Measurements from ENCODE around the gene MTA2. TPM values are rescaled to one million over a fixed set of nuclear protein-coding genes. Genes with fewer than 3 reads are reported as not detected.
A peak's percentile ranks its signal among the peaks of the same experiment; 100 is the strongest.

MTA2 gene
- total RNA-seq, 2 experiments from 2014 or later: 167 to 172 TPM

DNA sequence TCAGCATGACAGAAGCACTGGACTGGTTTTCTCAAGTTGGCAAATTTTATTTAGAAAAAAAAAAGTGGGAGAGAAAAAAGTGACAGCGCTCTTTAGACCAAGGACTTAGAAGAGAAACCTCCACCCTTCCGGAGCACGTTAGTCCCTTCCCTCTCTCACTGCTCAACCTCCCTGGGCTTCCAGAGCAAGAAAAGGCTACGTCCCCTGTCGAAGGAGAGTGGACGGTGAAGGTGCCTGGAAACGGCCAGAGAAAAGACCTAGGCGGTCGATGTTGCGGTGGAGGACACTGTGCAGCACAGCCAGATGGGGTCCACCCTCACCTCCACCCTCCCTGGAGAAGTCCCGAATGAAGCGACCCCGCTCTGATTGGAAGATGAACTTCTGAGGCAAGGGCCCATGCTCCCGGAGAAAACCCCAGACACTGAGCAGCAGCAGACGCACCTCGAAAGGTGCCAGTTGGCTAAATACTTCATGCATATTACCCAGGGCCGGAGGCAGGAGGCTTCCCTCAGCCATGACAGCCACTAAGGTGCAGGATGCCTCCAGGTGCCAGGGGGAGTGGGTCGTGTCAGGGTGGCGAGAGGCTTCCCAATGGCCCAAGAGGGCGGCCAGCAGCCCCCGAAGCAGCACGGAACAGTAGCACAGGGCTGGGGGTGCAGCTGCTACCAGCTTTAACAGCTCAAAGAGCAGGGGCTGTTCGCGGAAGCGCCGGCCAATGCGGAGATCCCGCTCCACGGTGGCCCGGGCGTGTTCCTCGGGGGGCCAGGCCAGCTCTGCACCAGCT, 45.4 kb upstream of the MTA2 start:
- POLR2A ChIA-PET: interaction anchor here (0.6 to 7.0 kb wide), 27 partner anchors 8 to 234 kb away, joined by 3 to 77 read pairs (median 4); partner anchors contain the start of genes B3GAT3, C11orf98, CSKMT and EEF1G
- ATAC-seq (ENCODE audit: poor library complexity) (no peak), DNase-seq (no peak)
- H3K4me1 Mint-ChIP-seq (ENCODE audit: low read depth): peaks cover 29% of the 10 kb centered on the region
- Histone ChIP-seq H3K27me3 (ENCODE audit: control insufficient read depth in 1 of 2, insufficient read depth in 2 of 2, low read length in 2 of 2) (no peaks in the 10 kb centered on the region), H3K27ac (ENCODE audit: low read depth in 1 of 2, low read length in 2 of 2) (peak overlapping the region in 1 of 2 donors; percentile 82), H3K9me3 (ENCODE audit: control insufficient read depth in 1 of 2, insufficient read depth in 1 of 2, low read length in 2 of 2) (no peaks in the 10 kb centered on the region), H3K4me1 (ENCODE audit: insufficient read depth, low read length) (peaks cover 44% of the 10 kb centered on the region), H3K4me3 (ENCODE audit: low read length) (peak overlapping the region; percentile 98), H3K36me3 (ENCODE audit: insufficient read depth, low read length) (peaks cover 46% of the 10 kb centered on the region)
- peak overlapping the region; percentile 99 for H3K27ac Mint-ChIP-seq
- H3K4me3 Mint-ChIP-seq: peak overlapping the region; percentile 96
- no peaks in the 10 kb centered on the region for H3K27me3 Mint-ChIP-seq
- H3K9me3 Mint-ChIP-seq: no peaks in the 10 kb centered on the region
- CTCF ChIA-PET: interaction anchor here (0.6 to 1.9 kb wide), 4 partner anchors 18 to 222 kb away, joined by 3 to 7 read pairs (median 5); partner anchors contain the start of genes C11orf98, CSKMT and TUT1
- intact Hi-C loops (cut with DNase I, micrococcal nuclease): loop anchor here in 1 of 2 experiments (1.0 to 2.0 kb wide), 5 partner anchors 19 to 62 kb away; partner anchors contain the start of genes EML3 and MTA2
- H3K36me3 Mint-ChIP-seq (ENCODE audit: low read depth): peaks cover 33% of the 10 kb centered on the region
- TF ChIP-seq, protein P1, sequence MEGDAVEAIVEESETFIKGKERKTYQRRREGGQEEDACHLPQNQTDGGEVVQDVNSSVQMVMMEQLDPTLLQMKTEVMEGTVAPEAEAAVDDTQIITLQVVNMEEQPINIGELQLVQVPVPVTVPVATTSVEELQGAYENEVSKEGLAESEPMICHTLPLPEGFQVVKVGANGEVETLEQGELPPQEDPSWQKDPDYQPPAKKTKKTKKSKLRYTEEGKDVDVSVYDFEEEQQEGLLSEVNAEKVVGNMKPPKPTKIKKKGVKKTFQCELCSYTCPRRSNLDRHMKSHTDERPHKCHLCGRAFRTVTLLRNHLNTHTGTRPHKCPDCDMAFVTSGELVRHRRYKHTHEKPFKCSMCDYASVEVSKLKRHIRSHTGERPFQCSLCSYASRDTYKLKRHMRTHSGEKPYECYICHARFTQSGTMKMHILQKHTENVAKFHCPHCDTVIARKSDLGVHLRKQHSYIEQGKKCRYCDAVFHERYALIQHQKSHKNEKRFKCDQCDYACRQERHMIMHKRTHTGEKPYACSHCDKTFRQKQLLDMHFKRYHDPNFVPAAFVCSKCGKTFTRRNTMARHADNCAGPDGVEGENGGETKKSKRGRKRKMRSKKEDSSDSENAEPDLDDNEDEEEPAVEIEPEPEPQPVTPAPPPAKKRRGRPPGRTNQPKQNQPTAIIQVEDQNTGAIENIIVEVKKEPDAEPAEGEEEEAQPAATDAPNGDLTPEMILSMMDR (IDR thresholded peaks at IDR 0.05): no peak

DNA sequence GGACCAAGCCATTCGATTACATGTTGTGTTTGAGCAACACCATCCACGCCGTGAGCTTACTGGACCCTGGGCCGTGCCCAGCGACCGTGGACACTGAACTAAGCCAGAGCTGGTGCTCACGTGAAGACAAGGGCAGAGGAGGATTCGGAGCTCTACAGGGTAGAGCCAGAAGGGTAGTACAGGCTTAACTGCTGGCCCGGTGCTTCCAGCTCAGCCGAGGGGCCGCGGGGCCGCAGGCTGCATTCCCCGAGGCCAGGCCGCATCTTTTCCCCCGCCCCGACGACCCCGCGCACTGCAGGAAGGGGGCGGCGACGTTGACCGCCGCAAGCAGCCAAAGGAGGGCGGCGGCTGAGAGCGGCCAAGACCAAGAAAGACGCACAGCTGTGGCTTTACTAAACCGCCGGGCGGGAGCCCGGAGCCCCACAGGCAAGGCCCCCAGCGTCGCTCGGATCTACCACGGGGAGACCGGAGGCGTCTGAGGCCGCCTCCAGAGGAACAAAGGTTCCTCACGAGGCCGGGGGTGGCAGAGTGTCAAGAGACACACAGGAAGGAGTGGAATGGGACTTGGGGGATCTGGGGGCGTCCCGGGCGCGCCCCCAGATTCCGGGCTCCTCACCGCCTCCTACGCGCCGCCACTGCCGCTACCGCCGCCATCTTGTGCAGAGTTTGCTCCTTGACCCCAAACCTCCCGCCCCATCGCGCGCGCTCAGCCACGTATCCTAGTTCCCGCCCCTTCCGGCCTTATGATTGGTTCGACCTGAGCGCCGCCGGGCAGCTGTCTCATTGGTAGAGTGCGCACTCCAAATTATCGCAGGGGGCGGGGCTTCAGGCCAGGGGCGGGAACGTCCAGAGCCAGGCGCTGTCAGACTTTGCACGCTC, 44.5 kb upstream of the MTA2 start, which contains the start of gene GANAB:
GANAB (minus strand) TSS at position 668 of the 879 bp plus-strand sequence; CDS start at position 654, 14 bp downstream.
- Histone ChIP-seq H3K9me3 (ENCODE audit: control insufficient read depth in 1 of 2, insufficient read depth in 1 of 2, low read length in 2 of 2) (no peaks in the 10 kb centered on the region), H3K4me1 (ENCODE audit: insufficient read depth, low read length) (peaks cover 42% of the 10 kb centered on the region), H3K36me3 (ENCODE audit: insufficient read depth, low read length) (peaks cover 46% of the 10 kb centered on the region), H3K27ac (ENCODE audit: low read depth in 1 of 2, low read length in 2 of 2) (peak within 1 kb of the TSS; percentile 82 to 97), H3K27me3 (ENCODE audit: control insufficient read depth in 1 of 2, insufficient read depth in 2 of 2, low read length in 2 of 2) (no peaks in the 10 kb centered on the region), H3K4me3 (ENCODE audit: low read length) (peak within 1 kb of the TSS; percentile 98)
- peak; percentile 97 to 100 (median 99) for DNase-seq
- intact Hi-C loops (cut with DNase I, micrococcal nuclease): loop anchor here in 1 of 2 experiments (1.0 to 2.0 kb wide), 4 partner anchors 23 to 63 kb away; partner anchors contain the start of genes EML3 and MTA2
- Mint-ChIP-seq H3K4me1 (ENCODE audit: low read depth) (peaks cover 29% of the 10 kb centered on the region), H3K27ac (peak within 1 kb of the TSS; percentile 99), H3K27me3 (no peaks in the 10 kb centered on the region), H3K4me3 (peak within 1 kb of the TSS; percentile 96), H3K36me3 (ENCODE audit: low read depth) (peaks cover 33% of the 10 kb centered on the region), H3K9me3 (no peaks in the 10 kb centered on the region)
- ATAC-seq (ENCODE audit: poor library complexity): peak; percentile 98
- ChIA-PET CTCF (interaction anchor here (0.6 to 1.9 kb wide), 5 partner anchors 19 to 221 kb away, joined by 3 to 7 read pairs (median 4); partner anchors contain the start of genes C11orf98, CSKMT and TUT1), POLR2A (interaction anchor here (0.6 to 7.0 kb wide), 29 partner anchors 8 to 235 kb away, joined by 3 to 77 read pairs (median 4); partner anchors contain the start of genes B3GAT3, C11orf98, CSKMT and EEF1G)
- TF ChIP-seq, protein P1 (IDR thresholded peaks at IDR 0.05): no peak

DNA sequence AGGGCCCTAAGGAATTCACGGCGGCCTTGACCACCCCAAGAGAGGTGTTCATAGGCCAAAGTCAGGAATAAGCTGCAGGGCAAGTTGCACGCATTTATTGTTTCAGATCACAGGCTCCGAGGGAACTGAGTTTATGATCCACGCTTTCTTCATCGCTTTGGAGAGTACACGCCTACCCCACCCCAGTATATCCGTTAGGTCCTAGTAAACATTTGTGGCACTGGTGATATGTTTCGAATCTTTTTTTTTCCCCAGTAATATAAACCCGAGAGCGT, 43.9 kb upstream of the MTA2 start:
- intact Hi-C loops (cut with DNase I, micrococcal nuclease): no loop called here

More for the DNA sequence above, 43.9 kb upstream of the MTA2 start:
- peaks cover 38% of the 10 kb centered on the region for H3K36me3 Mint-ChIP-seq (ENCODE audit: low read depth)
- peak overlapping the region; percentile 98 for H3K4me3 ChIP-seq (ENCODE audit: low read length)
- H3K36me3 ChIP-seq (ENCODE audit: insufficient read depth, low read length): peaks cover 46% of the 10 kb centered on the region
- H3K4me1 ChIP-seq (ENCODE audit: insufficient read depth, low read length): peaks cover 46% of the 10 kb centered on the region
- DNase-seq: peak in 1 of 14 experiments; percentile 30
- peak overlapping the region; percentile 99 for H3K27ac Mint-ChIP-seq
- peak overlapping the region; percentile 82 to 97 for H3K27ac ChIP-seq (ENCODE audit: low read depth in 1 of 2, low read length in 2 of 2)
- H3K4me3 Mint-ChIP-seq: peak overlapping the region; percentile 96
- ChIA-PET CTCF (interaction anchor here (1.0 to 1.9 kb wide), 3 partner anchors 19 to 221 kb away, joined by 3 to 6 read pairs (median 4); partner anchors contain the start of genes C11orf98 and CSKMT), POLR2A (interaction anchor here (1.1 to 7.0 kb wide), 15 partner anchors 8 to 108 kb away, joined by 4 to 77 read pairs (median 12); partner anchors contain the start of genes B3GAT3, C11orf98, CSKMT and EEF1G)
- H3K9me3 Mint-ChIP-seq: no peaks in the 10 kb centered on the region
- TF ChIP-seq, protein P1 (IDR thresholded peaks at IDR 0.05): no peak
- no peak for ATAC-seq (ENCODE audit: poor library complexity)
- peaks cover 35% of the 10 kb centered on the region for H3K4me1 Mint-ChIP-seq (ENCODE audit: low read depth)
- no peaks in the 10 kb centered on the region for H3K27me3 Mint-ChIP-seq
- no peaks in the 10 kb centered on the region for H3K9me3 ChIP-seq (ENCODE audit: control insufficient read depth in 1 of 2, insufficient read depth in 1 of 2, low read length in 2 of 2)
- H3K27me3 ChIP-seq (ENCODE audit: control insufficient read depth in 1 of 2, insufficient read depth in 2 of 2, low read length in 2 of 2): no peaks in the 10 kb centered on the region
